MCF 10A (cell line): ENCODE data around the gene SLC24A3. TPM values are rescaled to one million over a fixed set of nuclear protein-coding genes. Genes with fewer than 3 reads are reported as not detected.

Source experiments
- BruUV-seq: library from RNA; stranded (reverse); fragments of 400-500 nt; replicated peaks from 2 replicates; lab custom pipeline; 2021; lab: Mats Ljungman, UMichigan
- CTCF ChIA-PET: fragments of 300-600 bp; sonication (Branson Sonifier 250); formaldehyde crosslinking; extraction: SDS; loops from one replicate; lab custom pipeline; 2021; ENCODE audit warnings: antibody characterized with exemption, inconsistent platforms; lab: Yijun Ruan, JAX
- POLR2A ChIA-PET: fragments of 300-600, 350-650 bp; sonication (Branson Sonifier 250); formaldehyde crosslinking; extraction: SDS; loops from one replicate; lab custom pipeline; 2020; ENCODE audit warnings: antibody characterized with exemption, inconsistent platforms; lab: Yijun Ruan, JAX
- DNase-seq: peaks from one replicate; pipeline ENCODE4 v3.0.0-alpha.2; 2018; ENCODE audit not compliant: unreplicated experiment
- H3K27ac Mint-ChIP-seq: one replicate; pipeline ENCODE4 v1.8.0; 2022; ENCODE audit warnings: mild to moderate bottlenecking, low read depth, mixed read lengths; ENCODE audit not compliant: unreplicated experiment
- H3K27me3 Mint-ChIP-seq: one replicate; pipeline ENCODE4 v1.8.0; 2022; ENCODE audit warnings: mixed read lengths; ENCODE audit not compliant: insufficient read depth, unreplicated experiment
- H3K36me3 Mint-ChIP-seq: one replicate; pipeline ENCODE4 v1.8.0; 2022; ENCODE audit warnings: mild to moderate bottlenecking, moderate library complexity, mixed read lengths; ENCODE audit not compliant: insufficient read depth, unreplicated experiment
- H3K4me1 Mint-ChIP-seq: one replicate; pipeline ENCODE4 v1.8.0; 2022; ENCODE audit warnings: mixed read lengths; ENCODE audit not compliant: insufficient read depth, unreplicated experiment
- H3K4me3 Mint-ChIP-seq: one replicate; pipeline ENCODE4 v1.8.0; 2022; ENCODE audit warnings: mild to moderate bottlenecking, moderate library complexity, mixed read lengths; ENCODE audit not compliant: unreplicated experiment
- H3K9me3 Mint-ChIP-seq: one replicate; pipeline ENCODE4 v1.8.0; 2022; ENCODE audit warnings: mixed read lengths; ENCODE audit not compliant: unreplicated experiment
- CTCF ChIP-seq: fragments of 200-600 bp; IDR thresholded peaks from one replicate; pipeline ENCODE4 v1.8.0; 2022; ENCODE audit warnings: antibody characterized with exemption, mild to moderate bottlenecking; ENCODE audit not compliant: unreplicated experiment
- intact Hi-C: fragments of 100-400 bp; cut with micrococcal nuclease; formaldehyde crosslinking; loops from 2 replicates; pipeline ENCODE4 v1.14.1; 2022
- total RNA-seq: library from RNA; stranded (reverse); gene quantifications from 2 replicates; pipeline ENCODE4 v1.2.3, GENCODE V29; 2022

SLC24A3 gene
- total RNA-seq, 1 experiment from 2014 or later: not detected

- Mint-ChIP-seq H3K36me3 (no peaks in the 10 kb centered on the region), H3K27me3 (no peaks in the 10 kb centered on the region), H3K4me1 (no peaks in the 10 kb centered on the region), H3K4me3 (no peak overlapping the region), H3K9me3 (peaks cover 22% of the 10 kb centered on the region), H3K27ac (no peak overlapping the region)
- intact Hi-C loops: no loop called here
- no peak for DNase-seq
- ChIA-PET CTCF (no interaction called here), POLR2A (no interaction called here)
- no TSS peak for BruUV-seq
- no peak for TF ChIP-seq CTCF
These were observed 155.9 kb downstream of the SLC24A3 start for GRCh38 chr20:19368351-19368750.

GRCh38 chr20:19370076-19371075 lies 157.9 kb downstream of the SLC24A3 start:
- BruUV-seq: no TSS peak
- no peak for DNase-seq
- no peaks in the 10 kb centered on the region for H3K36me3 Mint-ChIP-seq
- H3K27me3 Mint-ChIP-seq: no peaks in the 10 kb centered on the region
- ChIA-PET POLR2A (no interaction called here), CTCF (no interaction called here)
- intact Hi-C loops: no loop called here
- H3K4me3 Mint-ChIP-seq: no peak overlapping the region
- H3K27ac Mint-ChIP-seq: no peak overlapping the region
- TF ChIP-seq CTCF: no peak
- H3K9me3 Mint-ChIP-seq: peaks cover 22% of the 10 kb centered on the region
- no peaks in the 10 kb centered on the region for H3K4me1 Mint-ChIP-seq

- H3K36me3 Mint-ChIP-seq: no peaks in the 10 kb centered on the region
- BruUV-seq: no TSS peak
- no peak for TF ChIP-seq CTCF
- H3K27ac Mint-ChIP-seq: no peak overlapping the region
- H3K9me3 Mint-ChIP-seq: peaks cover 22% of the 10 kb centered on the region
- no peak overlapping the region for H3K4me3 Mint-ChIP-seq
- no peaks in the 10 kb centered on the region for H3K27me3 Mint-ChIP-seq
- no peaks in the 10 kb centered on the region for H3K4me1 Mint-ChIP-seq
- ChIA-PET POLR2A (no interaction called here), CTCF (no interaction called here)
- DNase-seq: no peak
- intact Hi-C loops: no loop called here
These were observed 158.7 kb downstream of the SLC24A3 start for GRCh38 chr20:19371112-19371511.

GRCh38 chr20:19374216-19374615 lies 161.8 kb downstream of the SLC24A3 start:
- H3K9me3 Mint-ChIP-seq: peaks cover 10% of the 10 kb centered on the region
- intact Hi-C loops: no loop called here
- TF ChIP-seq CTCF: no peak
- DNase-seq: no peak
- CTCF ChIA-PET: interaction anchor here (0.7 kb wide), 1 partner anchor 104 kb away, joined by 3 read pairs; no protein-coding TSS in a partner anchor
- no peaks in the 10 kb centered on the region for H3K4me1 Mint-ChIP-seq
- no peaks in the 10 kb centered on the region for H3K27me3 Mint-ChIP-seq
- POLR2A ChIA-PET: interaction anchor here (0.5 kb wide), 1 partner anchor 652 kb away, joined by 3 read pairs; no protein-coding TSS in a partner anchor
- BruUV-seq: no TSS peak
- no peaks in the 10 kb centered on the region for H3K36me3 Mint-ChIP-seq
- H3K4me3 Mint-ChIP-seq: no peak overlapping the region
- H3K27ac Mint-ChIP-seq: no peak overlapping the region
